GM21825 (cell line): ENCODE results near the gene TPPP.

Experiments
- ATAC-seq: cut with Tn5 transposase; IDR thresholded peaks from one replicate; pipeline ENCODE4 v1.9.1; 2021; ENCODE audit warnings: mild to moderate bottlenecking, moderate library complexity; ENCODE audit not compliant: unreplicated experiment

The TPPP gene

GRCh38 chr5:666816-667498, 26.2 kb downstream of the TPPP start:
- ATAC-seq = no peak

- no peak for ATAC-seq
Observed at GRCh38 chr5:665956-666711, 27.0 kb downstream of the TPPP start.

GRCh38 chr5:665541-665955, 27.6 kb downstream of the TPPP start:
- no peak for ATAC-seq

- no peak for ATAC-seq
Observed at GRCh38 chr5:664994-665360, 28.2 kb downstream of the TPPP start.

- ATAC-seq = no peak
Observed at GRCh38 chr5:664343-664993, 28.7 kb downstream of the TPPP start.

- ATAC-seq = no peak
Observed at GRCh38 chr5:663436-664342, 29.5 kb downstream of the TPPP start.

- ATAC-seq = no peak
Observed at GRCh38 chr5:662751-663435, 30.3 kb downstream of the TPPP start.

- ATAC-seq = no peak
Observed at GRCh38 chr5:661891-662750, 31.0 kb downstream of the TPPP start.

GRCh38 chr5:660491-661030, 32.6 kb downstream of the TPPP start:
- no peak for ATAC-seq

- ATAC-seq = no peak
Observed at GRCh38 chr5:659496-660263, 33.5 kb downstream of the TPPP start.

- ATAC-seq = no peak
Observed at GRCh38 chr5:658103-658502, 35.0 kb downstream of the TPPP start.

- no peak for ATAC-seq
Observed at GRCh38 chr5:657570-657969, 35.6 kb downstream of the TPPP start.

GRCh38 chr5:655406-655805, 37.7 kb downstream of the TPPP start:
- no peak for ATAC-seq

- ATAC-seq = no peak
Observed at GRCh38 chr5:654071-654778, 38.9 kb downstream of the TPPP start.

GRCh38 chr5:652773-653350, 40.3 kb downstream of the TPPP start:
- ATAC-seq = no peak

- no peak for ATAC-seq
Observed at GRCh38 chr5:652023-652515, 41.1 kb downstream of the TPPP start.

GRCh38 chr5:651296-652022, 41.7 kb downstream of the TPPP start:
- no peak for ATAC-seq
